SK-N-SH treated with all-trans-retinoic acid at 6 μM for 48 hours (cell line): ENCODE measurements around the gene CYB561.

Source experiments
- ATAC-seq: fragments of 200-7000 bp; cut with Tn5 transposase; 3 replicates; pipeline ENCODE4 v1.9.1; 2020; ENCODE audit warnings: mild to moderate bottlenecking, moderate library complexity
- CSDC2 ChIP-seq: fragments of 250-450 bp; sonication (Bioruptor Pico); IDR thresholded peaks from 2 replicates; pipeline ENCODE4 v1.5.0; 2020; ENCODE audit warnings: mild to moderate bottlenecking, moderate library complexity
- GLIS3 ChIP-seq: fragments of 250-450 bp; sonication (Bioruptor Pico); IDR thresholded peaks from 2 replicates; pipeline ENCODE4 v1.5.0; 2020; ENCODE audit warnings: mild to moderate bottlenecking, moderate library complexity
- OSR1 ChIP-seq: fragments of 250-450 bp; sonication (Bioruptor Pico); IDR thresholded peaks from 2 replicates; pipeline ENCODE4 v1.8.0; 2022; ENCODE audit warnings: moderate library complexity, mild to moderate bottlenecking, inconsistent platforms
- RARB ChIP-seq: fragments of 250-450 bp; sonication (Bioruptor Pico); IDR thresholded peaks from 2 replicates; pipeline ENCODE4 v1.8.0; 2021; ENCODE audit warnings: mild to moderate bottlenecking, moderate library complexity
- SNAI2 ChIP-seq: fragments of 250-450 bp; sonication (Bioruptor Pico); IDR thresholded peaks from 2 replicates; pipeline ENCODE4 v1.5.0; 2020; ENCODE audit warnings: mild to moderate bottlenecking, moderate library complexity
- TCF4 ChIP-seq: fragments of 250-450 bp; sonication (Bioruptor Pico); IDR thresholded peaks from 2 replicates; pipeline ENCODE4 v1.8.0; 2021; ENCODE audit warnings: mild to moderate bottlenecking, moderate library complexity, borderline replicate concordance
- TOX ChIP-seq: fragments of 250-450 bp; sonication (Bioruptor Pico); IDR thresholded peaks from 2 replicates; pipeline ENCODE4 v1.8.0; 2021; ENCODE audit warnings: mild to moderate bottlenecking, moderate library complexity, borderline replicate concordance
- ZC3H10 ChIP-seq: fragments of 250-450 bp; sonication (Bioruptor Pico); IDR thresholded peaks from 2 replicates; pipeline ENCODE4 v1.5.1; 2021; ENCODE audit warnings: mild to moderate bottlenecking, moderate library complexity
- ZFP30 ChIP-seq: fragments of 450-650 bp; formaldehyde crosslinking; IDR thresholded peaks from 2 replicates; pipeline ENCODE4 v1.5.0; 2022; ENCODE audit warnings: mild to moderate bottlenecking, moderate library complexity
- ZNF565 ChIP-seq: fragments of 450-650 bp; formaldehyde crosslinking; conservative IDR thresholded peaks from 2 replicates; pipeline ENCODE4 v1.5.0; 2020; ENCODE audit warnings: low read depth, mild to moderate bottlenecking, moderate library complexity
- ZNF70 ChIP-seq: fragments of 450-650 bp; formaldehyde crosslinking; IDR thresholded peaks from 2 replicates; pipeline ENCODE4 v1.5.0; 2020; ENCODE audit warnings: mild to moderate bottlenecking, moderate library complexity
- TF ChIP-seq, protein P1 (sequence below): fragments of 250-450 bp; sonication (Bioruptor Pico); IDR thresholded peaks from 2 replicates; pipeline ENCODE4 v1.8.0; 2021; ENCODE audit warnings: low read depth, mild to moderate bottlenecking, moderate library complexity, borderline replicate concordance
- TF ChIP-seq, protein P2 (sequence below): fragments of 250-450 bp; sonication (Bioruptor Pico); IDR thresholded peaks from 2 replicates; pipeline ENCODE4 v1.5.1; 2021; ENCODE audit warnings: mild to moderate bottlenecking, moderate library complexity
- TF ChIP-seq, protein P3 (sequence below): fragments of 250-450 bp; sonication (Bioruptor Pico); IDR thresholded peaks from 2 replicates; pipeline ENCODE4 v1.5.1; 2020; ENCODE audit warnings: low read depth, mild to moderate bottlenecking, moderate library complexity
- TF ChIP-seq, protein P4 (sequence below): fragments of 250-450 bp; sonication (Bioruptor Pico); IDR thresholded peaks from 2 replicates; pipeline ENCODE4 v1.5.0; 2020; ENCODE audit warnings: mild to moderate bottlenecking, moderate library complexity
- TF ChIP-seq, protein P5 (sequence below): fragments of 250-450 bp; sonication (Bioruptor Pico); IDR thresholded peaks from 2 replicates; pipeline ENCODE4 v1.8.0; 2020; ENCODE audit warnings: mild to moderate bottlenecking, moderate library complexity, borderline replicate concordance

CYB561 gene

DNA sequence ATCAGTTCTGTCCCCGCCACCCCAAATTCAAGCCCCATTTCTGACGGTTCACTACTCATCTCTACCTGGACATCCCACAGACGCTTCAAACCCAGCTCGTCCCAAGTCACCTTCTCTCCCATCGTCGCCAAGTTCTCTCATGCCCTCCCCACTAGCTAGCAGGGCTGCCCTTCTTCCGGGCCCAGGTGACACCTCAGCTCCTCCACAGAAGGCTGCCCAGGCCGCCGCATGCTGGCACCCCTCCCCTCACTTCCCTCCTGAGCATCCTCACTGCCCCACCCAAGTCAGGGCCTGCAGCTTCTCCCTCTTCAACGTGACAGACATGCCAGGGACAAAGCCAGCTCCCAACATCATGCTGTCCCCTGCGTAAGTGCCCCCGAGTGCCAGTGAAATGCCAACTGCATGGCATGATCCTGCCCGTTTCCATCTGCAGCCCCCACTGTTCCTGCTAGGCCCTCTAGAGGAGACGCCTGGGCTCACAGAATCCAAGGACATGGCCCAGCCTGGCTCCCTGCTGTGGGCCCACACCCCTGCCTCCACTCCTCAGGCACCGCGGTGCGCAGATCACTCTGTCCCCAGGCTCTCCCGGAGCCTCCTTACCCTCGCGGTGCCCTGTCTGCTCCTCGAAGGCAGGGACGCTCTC, 5.9 kb downstream of the CYB561 start:
- peak; percentile 11; the same call in 2 of the 3 replicates for ATAC-seq
- TF ChIP-seq, protein P1, sequence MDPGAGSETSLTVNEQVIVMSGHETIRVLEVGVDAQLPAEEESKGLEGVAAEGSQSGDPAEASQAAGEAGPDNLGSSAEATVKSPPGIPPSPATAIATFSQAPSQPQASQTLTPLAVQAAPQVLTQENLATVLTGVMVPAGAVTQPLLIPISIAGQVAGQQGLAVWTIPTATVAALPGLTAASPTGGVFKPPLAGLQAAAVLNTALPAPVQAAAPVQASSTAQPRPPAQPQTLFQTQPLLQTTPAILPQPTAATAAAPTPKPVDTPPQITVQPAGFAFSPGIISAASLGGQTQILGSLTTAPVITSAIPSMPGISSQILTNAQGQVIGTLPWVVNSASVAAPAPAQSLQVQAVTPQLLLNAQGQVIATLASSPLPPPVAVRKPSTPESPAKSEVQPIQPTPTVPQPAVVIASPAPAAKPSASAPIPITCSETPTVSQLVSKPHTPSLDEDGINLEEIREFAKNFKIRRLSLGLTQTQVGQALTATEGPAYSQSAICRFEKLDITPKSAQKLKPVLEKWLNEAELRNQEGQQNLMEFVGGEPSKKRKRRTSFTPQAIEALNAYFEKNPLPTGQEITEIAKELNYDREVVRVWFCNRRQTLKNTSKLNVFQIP (CRISPR knock-in tag) = no peak
- TF ChIP-seq CSDC2 = no peak
- TF ChIP-seq, protein P2, sequence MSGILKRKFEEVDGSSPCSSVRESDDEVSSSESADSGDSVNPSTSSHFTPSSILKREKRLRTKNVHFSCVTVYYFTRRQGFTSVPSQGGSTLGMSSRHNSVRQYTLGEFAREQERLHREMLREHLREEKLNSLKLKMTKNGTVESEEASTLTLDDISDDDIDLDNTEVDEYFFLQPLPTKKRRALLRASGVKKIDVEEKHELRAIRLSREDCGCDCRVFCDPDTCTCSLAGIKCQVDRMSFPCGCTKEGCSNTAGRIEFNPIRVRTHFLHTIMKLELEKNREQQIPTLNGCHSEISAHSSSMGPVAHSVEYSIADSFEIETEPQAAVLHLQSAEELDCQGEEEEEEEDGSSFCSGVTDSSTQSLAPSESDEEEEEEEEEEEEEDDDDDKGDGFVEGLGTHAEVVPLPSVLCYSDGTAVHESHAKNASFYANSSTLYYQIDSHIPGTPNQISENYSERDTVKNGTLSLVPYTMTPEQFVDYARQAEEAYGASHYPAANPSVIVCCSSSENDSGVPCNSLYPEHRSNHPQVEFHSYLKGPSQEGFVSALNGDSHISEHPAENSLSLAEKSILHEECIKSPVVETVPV (CRISPR knock-in tag) = no peak
- TF ChIP-seq, protein P3, sequence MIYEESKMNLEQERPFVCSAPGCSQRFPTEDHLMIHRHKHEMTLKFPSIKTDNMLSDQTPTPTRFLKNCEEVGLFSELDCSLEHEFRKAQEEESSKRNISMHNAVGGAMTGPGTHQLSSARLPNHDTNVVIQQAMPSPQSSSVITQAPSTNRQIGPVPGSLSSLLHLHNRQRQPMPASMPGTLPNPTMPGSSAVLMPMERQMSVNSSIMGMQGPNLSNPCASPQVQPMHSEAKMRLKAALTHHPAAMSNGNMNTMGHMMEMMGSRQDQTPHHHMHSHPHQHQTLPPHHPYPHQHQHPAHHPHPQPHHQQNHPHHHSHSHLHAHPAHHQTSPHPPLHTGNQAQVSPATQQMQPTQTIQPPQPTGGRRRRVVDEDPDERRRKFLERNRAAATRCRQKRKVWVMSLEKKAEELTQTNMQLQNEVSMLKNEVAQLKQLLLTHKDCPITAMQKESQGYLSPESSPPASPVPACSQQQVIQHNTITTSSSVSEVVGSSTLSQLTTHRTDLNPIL (CRISPR knock-in tag) = no peak
- TF ChIP-seq, protein P4, sequence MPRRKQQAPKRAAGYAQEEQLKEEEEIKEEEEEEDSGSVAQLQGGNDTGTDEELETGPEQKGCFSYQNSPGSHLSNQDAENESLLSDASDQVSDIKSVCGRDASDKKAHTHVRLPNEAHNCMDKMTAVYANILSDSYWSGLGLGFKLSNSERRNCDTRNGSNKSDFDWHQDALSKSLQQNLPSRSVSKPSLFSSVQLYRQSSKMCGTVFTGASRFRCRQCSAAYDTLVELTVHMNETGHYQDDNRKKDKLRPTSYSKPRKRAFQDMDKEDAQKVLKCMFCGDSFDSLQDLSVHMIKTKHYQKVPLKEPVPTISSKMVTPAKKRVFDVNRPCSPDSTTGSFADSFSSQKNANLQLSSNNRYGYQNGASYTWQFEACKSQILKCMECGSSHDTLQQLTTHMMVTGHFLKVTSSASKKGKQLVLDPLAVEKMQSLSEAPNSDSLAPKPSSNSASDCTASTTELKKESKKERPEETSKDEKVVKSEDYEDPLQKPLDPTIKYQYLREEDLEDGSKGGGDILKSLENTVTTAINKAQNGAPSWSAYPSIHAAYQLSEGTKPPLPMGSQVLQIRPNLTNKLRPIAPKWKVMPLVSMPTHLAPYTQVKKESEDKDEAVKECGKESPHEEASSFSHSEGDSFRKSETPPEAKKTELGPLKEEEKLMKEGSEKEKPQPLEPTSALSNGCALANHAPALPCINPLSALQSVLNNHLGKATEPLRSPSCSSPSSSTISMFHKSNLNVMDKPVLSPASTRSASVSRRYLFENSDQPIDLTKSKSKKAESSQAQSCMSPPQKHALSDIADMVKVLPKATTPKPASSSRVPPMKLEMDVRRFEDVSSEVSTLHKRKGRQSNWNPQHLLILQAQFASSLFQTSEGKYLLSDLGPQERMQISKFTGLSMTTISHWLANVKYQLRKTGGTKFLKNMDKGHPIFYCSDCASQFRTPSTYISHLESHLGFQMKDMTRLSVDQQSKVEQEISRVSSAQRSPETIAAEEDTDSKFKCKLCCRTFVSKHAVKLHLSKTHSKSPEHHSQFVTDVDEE = 0 out of 2 replicates have a peak, but pooled peaks have one; percentile 11
- TF ChIP-seq, protein P5, sequence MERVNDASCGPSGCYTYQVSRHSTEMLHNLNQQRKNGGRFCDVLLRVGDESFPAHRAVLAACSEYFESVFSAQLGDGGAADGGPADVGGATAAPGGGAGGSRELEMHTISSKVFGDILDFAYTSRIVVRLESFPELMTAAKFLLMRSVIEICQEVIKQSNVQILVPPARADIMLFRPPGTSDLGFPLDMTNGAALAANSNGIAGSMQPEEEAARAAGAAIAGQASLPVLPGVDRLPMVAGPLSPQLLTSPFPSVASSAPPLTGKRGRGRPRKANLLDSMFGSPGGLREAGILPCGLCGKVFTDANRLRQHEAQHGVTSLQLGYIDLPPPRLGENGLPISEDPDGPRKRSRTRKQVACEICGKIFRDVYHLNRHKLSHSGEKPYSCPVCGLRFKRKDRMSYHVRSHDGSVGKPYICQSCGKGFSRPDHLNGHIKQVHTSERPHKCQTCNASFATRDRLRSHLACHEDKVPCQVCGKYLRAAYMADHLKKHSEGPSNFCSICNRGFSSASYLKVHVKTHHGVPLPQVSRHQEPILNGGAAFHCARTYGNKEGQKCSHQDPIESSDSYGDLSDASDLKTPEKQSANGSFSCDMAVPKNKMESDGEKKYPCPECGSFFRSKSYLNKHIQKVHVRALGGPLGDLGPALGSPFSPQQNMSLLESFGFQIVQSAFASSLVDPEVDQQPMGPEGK (CRISPR knock-in tag) = no peak

DNA sequence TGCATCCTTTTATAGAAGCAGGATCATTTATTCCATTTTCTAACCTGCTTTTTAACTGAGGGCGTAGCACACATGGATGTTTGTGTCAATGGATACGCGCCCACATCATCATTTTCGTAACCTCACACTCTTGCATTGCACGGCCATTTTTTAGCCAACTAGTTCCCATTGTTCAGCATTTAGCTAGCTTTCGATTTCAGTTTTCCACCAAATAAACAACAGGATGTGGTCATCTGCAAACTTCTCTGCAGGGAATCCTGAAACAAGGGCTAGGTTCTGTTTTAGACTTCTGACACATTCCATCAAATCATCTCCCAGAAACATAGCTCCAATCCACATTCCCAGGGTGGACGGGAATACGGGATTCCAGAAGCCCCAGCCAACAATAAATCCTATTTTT, 6.4 kb downstream of the CYB561 start:
- ATAC-seq = peak; percentile 0; the same call in 2 of the 3 replicates
- no peak for TF ChIP-seq GLIS3 (CRISPR knock-in tag)
- TF ChIP-seq TOX (CRISPR knock-in tag) = peak; percentile 50; the same call in 1 of the 2 replicates

DNA sequence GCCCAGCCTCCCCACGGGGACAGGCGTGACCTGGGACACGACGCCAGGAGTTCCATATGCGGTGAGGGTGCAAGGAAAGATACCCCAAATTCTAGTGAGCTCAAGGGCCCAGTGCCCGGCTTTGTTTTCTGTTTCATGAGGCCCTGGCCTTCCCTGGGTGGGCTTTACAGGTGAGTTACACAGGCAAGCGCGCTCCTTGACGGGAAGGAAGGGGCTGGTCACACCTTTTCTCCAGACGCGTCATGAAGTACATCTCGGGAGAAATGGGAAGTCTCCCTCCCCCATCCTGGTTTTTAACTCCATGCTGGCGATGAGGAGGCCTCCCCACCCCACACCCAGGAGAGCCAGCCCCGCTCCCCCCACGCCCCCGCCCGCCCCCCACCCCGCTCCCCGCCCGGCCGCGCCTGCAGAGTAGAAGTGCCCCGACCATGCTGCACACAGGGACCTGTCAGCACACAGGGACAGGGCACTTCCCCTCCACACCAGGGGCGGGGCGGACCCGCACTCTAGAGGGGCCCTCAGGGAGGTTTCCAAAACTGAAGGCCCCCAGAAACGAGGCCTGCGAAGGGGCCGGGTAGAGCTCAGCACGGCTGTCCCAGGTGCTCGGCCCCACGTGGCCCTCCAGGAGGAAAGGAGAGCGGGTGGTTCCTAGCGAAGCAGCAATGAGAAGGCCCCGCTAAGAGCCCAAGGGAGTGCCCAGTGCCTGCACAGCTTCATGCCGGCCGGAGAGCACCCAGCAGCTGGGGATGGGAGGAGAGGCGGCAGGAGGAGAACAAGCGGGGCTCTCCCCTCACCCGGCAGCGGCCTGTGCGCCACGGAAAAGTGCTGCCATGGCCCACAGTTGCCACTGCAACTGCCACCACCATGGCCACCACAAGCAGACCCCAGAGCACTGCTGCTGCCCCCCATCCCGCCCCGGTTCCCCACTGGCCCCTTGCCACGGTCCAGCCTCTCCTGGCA, 7.7 kb downstream of the CYB561 start:
- no peak for TF ChIP-seq ZNF565
- TF ChIP-seq TOX (CRISPR knock-in tag) = no peak
- TF ChIP-seq, protein P4 = no peak
- no peak for TF ChIP-seq ZFP30
- TF ChIP-seq ZNF70 = no peak
- no peak for TF ChIP-seq ZC3H10 (CRISPR knock-in tag)
- TF ChIP-seq, protein P1 (CRISPR knock-in tag) = no peak
- TF ChIP-seq OSR1 = no peak
- TF ChIP-seq RARB = no peak
- TF ChIP-seq TCF4 (CRISPR knock-in tag) = no peak
- TF ChIP-seq, protein P5 (CRISPR knock-in tag) = no peak
- no peak for TF ChIP-seq SNAI2
- ATAC-seq = no peak
